Myocyte (in vitro differentiated cells): Measurements from ENCODE around the gene NDUFB10. TPM values are rescaled to one million over a fixed set of nuclear protein-coding genes. Genes with fewer than 3 reads are reported as not detected.

Experiments used
- DNase-seq: peaks from one replicate; pipeline ENCODE4 v3.0.0-alpha.2; 2012; ENCODE audit warnings: low read depth
- total RNA-seq: library from RNA; depleted of rRNA; stranded (reverse); fragments of >200 nt; gene quantifications from 2 replicates; pipeline ENCODE4 v1.2.3, GENCODE V29; 2014

Gene NDUFB10
- total RNA-seq, 1 donor from 2014 or later = 206 TPM

GRCh38 chr16:2001035-2001434 lies 41.7 kb downstream of the NDUFB10 start:
- DNase-seq = no peak

- DNase-seq = no peak
These were observed 42.4 kb downstream of the NDUFB10 start for GRCh38 chr16:2001456-2002355.

GRCh38 chr16:2002406-2003230 lies 43.3 kb downstream of the NDUFB10 start:
- DNase-seq = peak; percentile 41

- DNase-seq = no peak
These were observed 44.0 kb downstream of the NDUFB10 start for GRCh38 chr16:2003231-2003826.

- DNase-seq = peak; percentile 99
These were observed 44.7 kb downstream of the NDUFB10 start for GRCh38 chr16:2003827-2004641.

- peak; percentile 66 for DNase-seq
These were observed 45.6 kb downstream of the NDUFB10 start for GRCh38 chr16:2004795-2005517.

- no peak for DNase-seq
These were observed 46.3 kb downstream of the NDUFB10 start for GRCh38 chr16:2005646-2006045.

GRCh38 chr16:2006317-2006716 lies 47.0 kb downstream of the NDUFB10 start:
- DNase-seq = no peak

GRCh38 chr16:2007081-2007836 lies 47.9 kb downstream of the NDUFB10 start:
- no peak for DNase-seq

GRCh38 chr16:2008009-2008526 lies 48.7 kb downstream of the NDUFB10 start:
- peak; percentile 84 for DNase-seq

- DNase-seq = peak; percentile 36
These were observed 49.4 kb downstream of the NDUFB10 start for GRCh38 chr16:2008631-2009163.

- DNase-seq = no peak
These were observed 49.9 kb downstream of the NDUFB10 start for GRCh38 chr16:2009164-2009711.

- peak; percentile 91 for DNase-seq
These were observed 50.6 kb downstream of the NDUFB10 start, which contains the start of gene ZNF598 for GRCh38 chr16:2009791-2010510. ZNF598 (minus strand) TSS chr16:2009821.

Other genes starting within 250 kb of the NDUFB10 start
- gene NME3, start 188.0 kb upstream of the NDUFB10 start, total RNA-seq = 51.2 and 61.2 TPM in 2 replicates
- gene EME2, start 186.7 kb upstream of the NDUFB10 start, total RNA-seq = 15.0 and 17.2 TPM in 2 replicates
- gene MRPS34, start 186.4 kb upstream of the NDUFB10 start, total RNA-seq = 152 TPM in 2 replicates
- 27.0 and 39.6 TPM in 2 replicates for gene SPSB3, start 177.0 kb upstream of the NDUFB10 start, total RNA-seq
- gene NUBP2, start 176.6 kb upstream of the NDUFB10 start, total RNA-seq = 114 and 157 TPM in 2 replicates
- not detected in 2 replicates for gene IGFALS, start 165.8 kb upstream of the NDUFB10 start, total RNA-seq
- 178 and 182 TPM in 2 replicates for gene HAGH, start 132.7 kb upstream of the NDUFB10 start, total RNA-seq
- 48.6 and 53.2 TPM in 2 replicates for gene FAHD1, start 132.3 kb upstream of the NDUFB10 start, total RNA-seq
- not detected in 2 replicates for gene MEIOB, start 87.4 kb upstream of the NDUFB10 start, total RNA-seq
- gene HS3ST6, start 41.1 kb upstream of the NDUFB10 start, total RNA-seq = not detected in 2 replicates
- 23.2 and 26.8 TPM in 2 replicates for gene MSRB1, start 16.3 kb upstream of the NDUFB10 start, total RNA-seq
- 4.0 and 5.8 TPM in 2 replicates for gene RPL3L, start 4.8 kb upstream of the NDUFB10 start, total RNA-seq
- gene RPS2, start 5.3 kb downstream of the NDUFB10 start, total RNA-seq = 1,943 and 2,126 TPM in 2 replicates
- 0.24 TPM in 1 of 2 replicates, not detected in the other for gene RNF151, start 7.3 kb downstream of the NDUFB10 start, total RNA-seq
- 46.8 and 66.4 TPM in 2 replicates for gene TBL3, start 12.5 kb downstream of the NDUFB10 start, total RNA-seq
- gene NOXO1, start 21.9 kb downstream of the NDUFB10 start, total RNA-seq = 1.1 and 3.1 TPM in 2 replicates
- 19.9 and 22.6 TPM in 2 replicates for gene GFER, start 24.7 kb downstream of the NDUFB10 start, total RNA-seq
- 0.51 and 2.7 TPM in 2 replicates for gene SYNGR3, start 30.4 kb downstream of the NDUFB10 start, total RNA-seq
- gene ZNF598, start 50.3 kb downstream of the NDUFB10 start, total RNA-seq = 33.5 and 50.3 TPM in 2 replicates
- 0.29 and 0.83 TPM in 2 replicates for gene NPW, start 60.2 kb downstream of the NDUFB10 start, total RNA-seq
- gene NHERF2, start 67.4 kb downstream of the NDUFB10 start, total RNA-seq = 38.1 and 52.7 TPM in 2 replicates
- gene NTHL1, start 88.3 kb downstream of the NDUFB10 start, total RNA-seq = 17.3 and 25.7 TPM in 2 replicates
- 49.6 and 81.9 TPM in 2 replicates for gene TSC2, start 88.4 kb downstream of the NDUFB10 start, total RNA-seq
- 180 and 198 TPM in 2 replicates for gene PKD1, start 176.4 kb downstream of the NDUFB10 start, total RNA-seq
- 0.91 and 1.9 TPM in 2 replicates for gene RAB26, start 189.1 kb downstream of the NDUFB10 start, total RNA-seq
- gene TRAF7, start 196.2 kb downstream of the NDUFB10 start, total RNA-seq = 95.8 and 120 TPM in 2 replicates
- gene CASKIN1, start 237.1 kb downstream of the NDUFB10 start, total RNA-seq = 1.0 and 1.4 TPM in 2 replicates
- 30.3 and 46.9 TPM in 2 replicates for gene MLST8, start 245.9 kb downstream of the NDUFB10 start, total RNA-seq